ENCODE results near the gene UBE2D1. TPM values are rescaled to one million over a fixed set of nuclear protein-coding genes. Genes with fewer than 3 reads are reported as not detected.
"Not testable (repeated sequence)": the region's sequence is repeated elsewhere in the genome, so short reads cannot be mapped to it uniquely, and the experiment has no call there.

UBE2D1 gene
- total and polyA plus RNA-seq, 5 experiments from 2014 or later: 10.2 to 17.3 (median 15.4) TPM

GRCh38 chr10:58393317-58393716 lies 58.5 kb downstream of the UBE2D1 start:
- peak overlapping the region in 1 of 10 donors; percentile 11 for H3K27ac Mint-ChIP-seq
- POLR2A ChIA-PET: no interaction called here

GRCh38 chr10:58394471-58394870 lies 59.7 kb downstream of the UBE2D1 start:
- Mint-ChIP-seq H3K4me3 (no peak overlapping the region), H3K27ac (no peak overlapping the region), H3K9me3 (no peaks in the 10 kb centered on the region), H3K27me3 (no peaks in the 10 kb centered on the region), H3K36me3 (peaks cover 5 to 84% (median 25%) of the 10 kb centered on the region in 3 donors), H3K4me1 (peaks cover 7 to 26% (median 23%) of the 10 kb centered on the region in 4 donors)
- ATAC-seq (no peak), DNase-seq (no peak)
- POLR2A ChIA-PET: interaction anchor here (0.7 kb wide), 1 partner anchor 60 kb away, joined by 4 read pairs; the partner anchor contains the start of gene UBE2D1

More at GRCh38 chr10:58393317-58393716, 58.5 kb downstream of the UBE2D1 start:
- Mint-ChIP-seq H3K27me3 (no peaks in the 10 kb centered on the region), H3K4me3 (no peak overlapping the region), H3K9me3 (no peaks in the 10 kb centered on the region), H3K36me3 (peaks cover 5 to 89% (median 29%) of the 10 kb centered on the region in 3 donors), H3K4me1 (peaks cover 7 to 30% (median 27%) of the 10 kb centered on the region in 4 donors)
- ATAC-seq (no peak), DNase-seq (no peak)

GRCh38 chr10:58396057-58396456 lies 61.3 kb downstream of the UBE2D1 start:
- Mint-ChIP-seq H3K36me3 (peaks cover 5 to 85% (median 26%) of the 10 kb centered on the region in 3 donors), H3K9me3 (no peaks in the 10 kb centered on the region), H3K4me1 (peaks cover 10 to 16% (median 13%) of the 10 kb centered on the region in 4 donors), H3K4me3 (no peak overlapping the region), H3K27me3 (no peaks in the 10 kb centered on the region), H3K27ac (peak overlapping the region in 1 of 10 donors; percentile 24)
- no peak for ATAC-seq
- no peak for DNase-seq
- POLR2A ChIA-PET: no interaction called here

GRCh38 chr10:58397830-58398229 lies 63.0 kb downstream of the UBE2D1 start:
- no peaks in the 10 kb centered on the region for H3K9me3 Mint-ChIP-seq
- no peak for ATAC-seq
- H3K4me3 Mint-ChIP-seq: no peak overlapping the region
- POLR2A ChIA-PET: no interaction called here
- H3K27me3 Mint-ChIP-seq: no peaks in the 10 kb centered on the region
- no peak for DNase-seq
- peak overlapping the region in 2 of 10 donors; percentile 37 to 75 for H3K27ac Mint-ChIP-seq
- H3K36me3 Mint-ChIP-seq: peaks cover 5 to 70% (median 24%) of the 10 kb centered on the region in 3 donors
- peaks cover 0 to 3% (median 1%) of the 10 kb centered on the region in 4 donors for H3K4me1 Mint-ChIP-seq

GRCh38 chr10:58399410-58399809 lies 64.6 kb downstream of the UBE2D1 start:
- no peak overlapping the region for H3K27ac Mint-ChIP-seq
- POLR2A ChIA-PET: no interaction called here
- H3K4me3 Mint-ChIP-seq: no peak overlapping the region
- ATAC-seq (no peak), DNase-seq (no peak)
- H3K27me3 Mint-ChIP-seq: no peaks in the 10 kb centered on the region
- H3K4me1 Mint-ChIP-seq: peaks cover 0 to 3% (median 0%) of the 10 kb centered on the region in 4 donors
- H3K36me3 Mint-ChIP-seq: peaks cover 5 to 55% (median 21%) of the 10 kb centered on the region in 3 donors
- H3K9me3 Mint-ChIP-seq: no peaks in the 10 kb centered on the region

GRCh38 chr10:58400609-58401008 lies 65.8 kb downstream of the UBE2D1 start:
- Mint-ChIP-seq H3K36me3 (peaks cover 5 to 44% (median 19%) of the 10 kb centered on the region in 3 donors), H3K27ac (no peak overlapping the region), H3K9me3 (no peaks in the 10 kb centered on the region), H3K27me3 (no peaks in the 10 kb centered on the region), H3K4me1 (peaks cover 0 to 3% (median 0%) of the 10 kb centered on the region in 4 donors), H3K4me3 (no peak overlapping the region)
- POLR2A ChIA-PET: interaction anchor here (0.7 kb wide), 1 partner anchor 47 kb away, joined by 3 read pairs; no protein-coding TSS in a partner anchor
- ATAC-seq (no peak), DNase-seq (no peak)

- H3K27ac Mint-ChIP-seq: no peak overlapping the region
- no peak overlapping the region for H3K4me3 Mint-ChIP-seq
- H3K36me3 Mint-ChIP-seq: peaks cover 0 to 19% (median 8%) of the 10 kb centered on the region in 3 donors
- no peaks in the 10 kb centered on the region for H3K9me3 Mint-ChIP-seq
- POLR2A ChIA-PET: no interaction called here
- no peaks in the 10 kb centered on the region for H3K27me3 Mint-ChIP-seq
- DNase-seq (no peak), ATAC-seq (no peak)
- H3K4me1 Mint-ChIP-seq: peaks cover 0 to 5% (median 0%) of the 10 kb centered on the region in 4 donors
Measured at GRCh38 chr10:58404001-58404400, 69.2 kb downstream of the UBE2D1 start.

- Mint-ChIP-seq H3K36me3 (no peaks in the 10 kb centered on the region), H3K27ac (no peak overlapping the region), H3K9me3 (peaks cover 0 to 4% (median 0%) of the 10 kb centered on the region in 9 donors), H3K4me3 (no peak overlapping the region), H3K27me3 (peaks cover 0 to 7% (median 2%) of the 10 kb centered on the region in 5 donors), H3K4me1 (peaks cover 0 to 3% (median 0%) of the 10 kb centered on the region in 4 donors)
- POLR2A ChIA-PET: no interaction called here
- no peak for ATAC-seq
- no peak for DNase-seq
Measured at GRCh38 chr10:58409956-58410610, 75.3 kb downstream of the UBE2D1 start.

- Mint-ChIP-seq H3K27me3 (peaks cover 3 to 21% (median 8%) of the 10 kb centered on the region in 5 donors), H3K9me3 (peaks cover 0 to 4% (median 0%) of the 10 kb centered on the region in 9 donors), H3K4me3 (no peak overlapping the region), H3K36me3 (no peaks in the 10 kb centered on the region), H3K27ac (no peak overlapping the region), H3K4me1 (no peaks in the 10 kb centered on the region)
- ATAC-seq: no peak
- POLR2A ChIA-PET: no interaction called here
- DNase-seq: no peak
Measured at GRCh38 chr10:58412502-58412961, 77.7 kb downstream of the UBE2D1 start.

GRCh38 chr10:58414270-58415041 lies 79.7 kb downstream of the UBE2D1 start:
- H3K36me3 Mint-ChIP-seq: no peaks in the 10 kb centered on the region
- H3K27ac Mint-ChIP-seq: peak overlapping the region in 1 of 10 donors; percentile 50
- POLR2A ChIA-PET: no interaction called here
- H3K4me1 Mint-ChIP-seq: no peaks in the 10 kb centered on the region
- DNase-seq: no peak
- no peak for ATAC-seq
- H3K4me3 Mint-ChIP-seq: no peak overlapping the region
- peaks cover 0 to 10% (median 0%) of the 10 kb centered on the region in 9 donors for H3K9me3 Mint-ChIP-seq
- H3K27me3 Mint-ChIP-seq: peaks cover 6 to 21% (median 9%) of the 10 kb centered on the region in 5 donors

- Mint-ChIP-seq H3K27ac (peak overlapping the region in 1 of 10 donors; percentile 29), H3K4me1 (no peaks in the 10 kb centered on the region), H3K36me3 (no peaks in the 10 kb centered on the region), H3K4me3 (no peak overlapping the region), H3K27me3 (peaks cover 8 to 24% (median 12%) of the 10 kb centered on the region in 5 donors), H3K9me3 (peaks cover 0 to 20% (median 3%) of the 10 kb centered on the region in 9 donors)
- ATAC-seq (no peak), DNase-seq (no peak)
- POLR2A ChIA-PET: no interaction called here
Measured at GRCh38 chr10:58415757-58416156, 81.0 kb downstream of the UBE2D1 start.

GRCh38 chr10:58417902-58418301 lies 83.1 kb downstream of the UBE2D1 start:
- POLR2A ChIA-PET, DNase-seq, H3K27ac Mint-ChIP-seq, H3K4me3 Mint-ChIP-seq, H3K36me3 Mint-ChIP-seq, ATAC-seq, H3K4me1 Mint-ChIP-seq: not testable (repeated sequence)
- peaks cover 0 to 28% (median 9%) of the 10 kb centered on the region in 9 donors for H3K9me3 Mint-ChIP-seq
- H3K27me3 Mint-ChIP-seq: peaks cover 10 to 38% (median 12%) of the 10 kb centered on the region in 5 donors

Data from naive thymus-derived CD8-positive, alpha-beta T cell (primary cell).